ENCODE measurements around the gene USB1.
A peak's percentile ranks its signal among the peaks of the same experiment; 100 is the strongest.

Gene USB1

DNA sequence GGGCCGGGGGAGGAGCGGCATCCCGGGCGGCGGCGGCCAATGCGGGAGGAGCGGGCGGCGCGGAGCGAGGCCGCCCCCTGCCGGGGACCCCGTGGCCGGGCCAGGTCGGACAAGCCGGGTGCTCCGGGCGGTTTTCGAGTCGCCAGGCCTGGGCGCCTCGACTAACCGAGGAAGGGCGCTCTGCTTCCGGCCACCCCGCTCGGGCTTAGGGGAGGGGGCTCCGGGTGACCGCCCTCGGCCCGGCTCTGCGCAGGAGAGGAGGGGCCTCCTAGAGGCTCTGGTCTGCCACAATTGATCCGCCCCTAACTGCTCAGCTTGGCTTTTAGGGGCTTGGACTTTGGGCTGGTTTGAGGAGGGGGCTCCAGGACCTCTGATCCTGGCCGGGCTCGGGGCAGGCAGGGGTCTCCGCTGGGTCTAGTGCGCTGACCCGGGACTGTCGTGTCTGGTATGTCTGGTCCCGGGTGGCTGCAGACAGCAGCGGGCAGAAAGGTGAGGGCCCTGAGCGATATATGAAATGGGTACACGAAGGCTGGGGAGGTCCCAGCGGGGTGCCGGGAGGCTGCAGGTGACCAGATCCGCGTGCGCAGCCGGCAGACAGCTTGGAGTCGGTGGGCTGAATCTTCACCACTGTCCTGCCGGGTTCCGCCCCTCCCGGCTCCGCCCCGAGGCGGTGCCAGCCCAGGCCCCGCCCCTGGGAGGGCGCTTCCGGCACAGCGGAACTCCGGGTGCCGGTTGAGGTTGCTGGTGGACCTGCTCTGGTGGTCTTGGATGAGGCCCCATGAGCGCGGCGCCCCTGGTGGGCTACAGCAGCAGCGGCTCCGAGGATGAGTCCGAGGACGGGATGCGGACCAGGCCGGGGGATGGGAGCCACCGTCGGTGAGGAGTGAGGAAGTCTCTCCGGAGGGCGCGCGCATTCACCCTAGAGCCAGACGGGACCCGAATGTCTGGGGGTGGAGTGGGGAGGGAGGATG, at the start of gene USB1:
USB1 (plus strand) TSS at position 702 of the 971 bp plus-strand sequence; CDS start at position 779, 77 bp downstream.
- DNase-seq, result peak; percentile 81

DNA sequence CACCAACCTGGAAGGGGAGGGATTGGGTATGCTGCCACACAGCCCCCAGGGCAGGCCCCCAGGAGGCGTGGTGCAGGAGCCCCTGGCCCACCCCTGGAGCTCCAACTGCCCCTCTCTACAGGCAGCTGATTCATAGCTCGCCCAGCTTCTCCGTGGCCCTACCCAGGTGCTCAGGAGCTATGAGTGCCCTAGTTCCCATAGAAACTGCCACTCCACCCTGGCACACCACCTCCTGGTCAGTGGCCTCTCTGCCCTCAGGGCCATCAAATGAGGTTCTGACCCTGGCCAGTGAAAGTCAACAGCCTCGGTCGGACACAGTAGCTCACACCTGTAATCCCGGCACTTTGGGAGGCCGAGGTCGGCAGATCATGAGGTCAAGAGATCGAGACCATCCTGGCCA, 48.3 kb upstream of the USB1 start:
- DNase-seq, result no peak

- no peak for DNase-seq
These were observed 47.4 kb upstream of the USB1 start for GRCh38 chr16:57953857-57954256.

GRCh38 chr16:57955572-57956188, 45.5 kb upstream of the USB1 start:
- no peak for DNase-seq

- no peak for DNase-seq
These were observed 44.9 kb upstream of the USB1 start for GRCh38 chr16:57956270-57956808.

DNA sequence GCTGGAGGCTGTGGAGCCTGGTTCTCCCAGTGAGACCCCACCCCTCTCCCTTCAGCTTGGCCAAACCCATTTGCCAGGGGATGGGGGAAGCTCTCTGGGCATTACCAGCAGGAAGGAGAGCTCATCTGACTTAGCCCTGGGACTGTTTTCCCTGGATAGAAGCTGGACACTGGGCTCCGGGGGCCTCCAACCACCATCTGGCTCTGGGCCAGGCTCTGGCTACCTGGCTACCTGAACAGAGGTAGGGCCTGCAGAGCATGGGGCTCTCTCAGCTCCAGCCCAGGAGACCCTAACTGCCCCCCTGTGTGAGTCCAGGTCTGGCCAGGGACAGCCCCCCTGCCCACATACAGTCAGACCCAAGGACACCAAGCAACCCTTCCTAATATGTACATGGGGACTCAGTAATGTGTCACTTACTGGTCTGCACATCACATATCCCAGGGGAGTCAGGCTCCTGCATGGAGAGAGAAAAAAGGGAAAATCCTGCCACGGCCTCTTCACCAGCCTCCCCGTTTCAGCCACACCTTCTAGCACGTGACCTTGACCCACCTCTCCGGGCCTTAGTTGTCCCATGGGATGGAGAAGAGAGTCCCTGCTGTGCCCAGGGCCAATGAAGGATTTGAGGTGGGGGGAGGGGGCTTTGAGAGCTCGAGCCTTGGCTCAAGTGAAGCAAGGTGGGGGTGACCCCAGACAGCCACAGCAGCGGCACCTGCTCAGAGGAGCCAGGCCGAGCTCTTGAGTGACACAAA, 44.1 kb upstream of the USB1 start:
- no peak for DNase-seq

DNA sequence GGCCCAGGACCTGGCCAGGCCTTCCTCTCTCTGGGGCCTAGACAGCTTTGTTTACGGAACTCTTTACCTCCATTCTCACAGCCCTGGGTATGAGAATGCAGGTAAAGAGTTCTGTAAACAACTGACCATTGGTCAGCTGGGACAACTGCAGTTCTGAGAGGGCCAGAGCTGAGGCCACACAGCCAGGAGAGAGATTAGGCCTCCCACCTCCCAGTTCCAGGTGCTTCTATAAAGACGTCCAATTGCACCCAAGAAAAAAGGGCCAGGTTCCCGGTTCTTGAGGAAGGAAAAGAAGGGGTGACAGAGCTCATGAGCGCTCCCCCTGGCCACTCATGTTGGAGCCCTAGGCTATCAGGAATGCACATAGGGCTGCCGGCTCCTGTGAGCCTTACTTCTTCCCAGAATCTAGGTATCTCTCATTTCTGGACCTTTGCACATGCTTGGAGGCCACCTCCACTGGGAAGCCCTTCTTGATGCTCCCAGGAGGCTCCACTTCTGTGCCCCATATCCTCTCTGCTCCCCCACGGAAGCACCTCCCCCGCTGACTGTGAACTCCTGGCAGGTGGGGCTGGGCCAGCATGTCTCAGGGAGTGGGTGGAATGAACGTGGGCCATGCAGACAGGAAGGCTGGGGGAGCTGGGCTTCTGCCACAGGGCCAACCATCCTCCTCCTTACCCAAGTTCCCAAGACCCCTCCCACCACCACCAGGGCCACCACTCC, 43.4 kb upstream of the USB1 start:
- no peak for DNase-seq

DNA sequence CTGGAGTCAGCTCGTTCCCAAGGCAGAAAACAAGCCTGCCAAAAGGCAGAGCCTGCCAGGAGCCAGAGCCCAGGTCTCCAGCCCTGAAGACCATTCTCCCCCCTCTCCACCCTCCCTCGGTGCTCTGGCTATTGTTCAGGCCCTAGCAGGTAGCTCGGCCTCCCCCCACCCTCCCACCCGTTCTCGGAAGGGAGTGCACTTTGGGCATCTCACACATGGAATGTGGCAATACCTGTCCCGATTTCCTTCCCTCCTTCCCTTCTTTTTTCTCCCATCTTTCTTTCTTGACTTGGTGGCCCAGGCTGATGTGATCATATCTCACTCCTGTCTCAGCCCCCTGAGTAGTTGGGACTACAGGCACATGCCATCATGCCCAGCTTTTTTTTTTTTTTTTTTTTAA, 42.7 kb upstream of the USB1 start:
- no peak for DNase-seq

- DNase-seq, result no peak
These were observed 42.1 kb upstream of the USB1 start for GRCh38 chr16:57959121-57959520.

DNA sequence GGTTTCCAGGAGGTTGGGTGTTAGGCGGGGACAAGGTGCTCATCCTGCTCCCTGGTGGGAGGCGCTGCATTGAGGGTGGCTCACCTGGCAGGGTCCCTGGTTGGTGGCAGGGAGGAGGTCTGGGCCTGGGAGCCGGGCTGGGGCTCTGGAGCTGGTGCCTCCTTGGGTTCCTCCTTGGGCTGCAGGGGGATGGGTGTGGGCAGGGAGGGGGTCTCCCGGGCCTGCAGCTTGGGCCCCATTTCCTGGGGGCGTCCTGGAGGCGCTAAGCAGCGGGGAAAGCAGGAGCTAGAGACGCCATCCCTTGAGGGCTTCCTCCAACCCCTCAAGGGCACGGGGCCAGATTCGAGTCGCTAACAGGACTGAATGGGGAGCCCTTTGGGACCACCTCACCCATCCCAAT, 41.4 kb upstream of the USB1 start:
- DNase-seq, result no peak

DNA sequence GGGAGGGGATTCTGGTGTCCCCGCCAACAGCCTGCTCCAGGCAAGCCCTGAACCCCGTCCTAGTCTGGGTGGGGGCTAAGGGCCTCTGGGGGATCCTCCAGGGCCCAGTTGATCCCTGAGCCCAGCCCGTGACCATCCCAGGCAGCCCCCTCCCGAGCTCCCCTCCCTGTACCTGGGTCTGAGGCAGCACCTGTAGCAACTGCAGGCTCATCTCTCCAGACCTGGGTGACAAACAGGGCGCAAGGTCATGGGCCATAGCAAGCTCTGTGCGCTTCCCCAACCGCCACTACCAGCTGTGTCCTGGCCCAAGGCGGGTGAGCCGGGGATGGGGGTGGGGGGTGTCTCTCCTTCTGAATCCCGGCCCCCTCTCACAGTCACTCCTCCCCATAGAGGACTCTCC, 40.9 kb upstream of the USB1 start:
- no peak for DNase-seq

DNA sequence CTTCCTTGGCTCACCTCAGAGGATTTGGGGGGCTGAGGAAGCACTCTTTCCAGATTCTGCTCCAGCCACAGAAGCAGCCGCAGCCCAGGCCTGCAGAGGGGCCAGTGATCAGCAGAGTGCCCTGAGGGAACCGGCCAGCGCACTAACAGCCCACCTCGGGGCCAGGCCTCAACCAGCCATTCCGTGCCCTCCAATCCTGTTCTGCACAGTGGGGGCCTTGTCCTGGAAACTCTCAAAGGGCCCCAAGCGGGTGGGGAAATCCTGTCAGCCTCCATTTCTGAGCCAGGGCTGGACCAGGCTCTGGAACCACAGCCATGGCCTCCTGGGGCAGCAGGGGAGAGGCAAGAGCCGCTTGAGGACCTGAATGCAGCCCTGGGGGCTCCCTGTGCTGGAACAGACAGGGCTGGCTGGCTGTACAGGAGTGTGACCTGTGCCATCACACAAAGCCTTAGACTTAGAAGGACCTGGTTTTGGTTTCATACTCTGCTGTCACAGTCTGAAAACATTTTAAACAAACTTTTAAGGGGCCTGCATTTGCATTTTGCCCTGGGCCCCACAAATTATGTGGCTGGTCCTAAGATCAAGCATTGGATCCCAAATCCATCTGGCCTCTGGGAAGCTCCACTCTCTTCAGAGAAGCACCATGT, 40.3 kb upstream of the USB1 start:
- DNase-seq, result no peak

- no peak for DNase-seq
These were observed 39.7 kb upstream of the USB1 start for GRCh38 chr16:57961538-57961937.

DNA sequence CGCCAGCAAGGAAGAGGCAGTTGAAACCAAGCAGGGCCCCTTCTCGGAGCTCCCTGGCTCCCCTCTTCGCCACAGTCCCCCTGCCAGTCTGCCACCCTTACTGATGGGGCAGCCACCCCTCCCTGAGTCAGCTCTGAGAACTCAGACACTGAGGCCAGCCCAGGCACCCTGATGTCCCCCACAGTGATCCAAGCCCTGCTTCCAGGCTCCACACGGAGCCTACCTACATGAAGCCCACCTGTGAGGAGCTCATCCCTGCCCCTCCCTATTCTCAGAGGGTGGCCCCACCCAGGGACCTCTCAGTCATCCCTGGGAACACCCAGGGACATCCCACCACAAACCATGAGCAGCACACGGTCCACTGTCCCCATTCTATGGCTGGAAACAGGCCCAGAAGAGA, 39.2 kb upstream of the USB1 start:
- DNase-seq, result no peak

GRCh38 chr16:57962756-57963155, 38.5 kb upstream of the USB1 start:
- no peak for DNase-seq

DNA sequence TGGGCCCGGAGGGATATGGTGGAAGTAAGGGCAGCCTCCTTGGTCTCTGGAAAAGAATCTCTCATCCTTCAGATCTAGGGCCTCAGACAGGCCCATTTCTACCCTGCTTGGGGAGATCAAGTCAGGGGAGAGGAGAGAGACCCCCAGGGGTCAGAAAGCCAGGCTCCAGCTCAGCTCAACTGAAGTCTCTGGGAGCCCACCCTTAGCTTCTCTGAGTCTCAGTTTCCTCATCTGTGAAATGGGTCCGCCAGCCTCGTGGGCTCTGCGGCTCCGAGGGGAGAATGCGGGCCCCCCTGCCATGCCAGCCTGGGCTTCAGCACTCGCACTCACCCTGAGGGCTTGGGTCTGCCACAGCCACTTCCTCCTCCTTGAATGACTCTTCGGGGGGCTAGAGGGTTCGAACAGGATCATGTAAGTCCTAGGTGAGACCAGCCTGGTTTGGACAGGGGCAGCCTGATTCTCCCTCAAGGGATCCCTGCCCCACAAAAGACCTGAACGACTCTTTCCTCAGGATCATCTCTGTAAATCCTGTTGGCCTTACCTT, 37.0 kb upstream of the USB1 start:
- no peak for DNase-seq

DNA sequence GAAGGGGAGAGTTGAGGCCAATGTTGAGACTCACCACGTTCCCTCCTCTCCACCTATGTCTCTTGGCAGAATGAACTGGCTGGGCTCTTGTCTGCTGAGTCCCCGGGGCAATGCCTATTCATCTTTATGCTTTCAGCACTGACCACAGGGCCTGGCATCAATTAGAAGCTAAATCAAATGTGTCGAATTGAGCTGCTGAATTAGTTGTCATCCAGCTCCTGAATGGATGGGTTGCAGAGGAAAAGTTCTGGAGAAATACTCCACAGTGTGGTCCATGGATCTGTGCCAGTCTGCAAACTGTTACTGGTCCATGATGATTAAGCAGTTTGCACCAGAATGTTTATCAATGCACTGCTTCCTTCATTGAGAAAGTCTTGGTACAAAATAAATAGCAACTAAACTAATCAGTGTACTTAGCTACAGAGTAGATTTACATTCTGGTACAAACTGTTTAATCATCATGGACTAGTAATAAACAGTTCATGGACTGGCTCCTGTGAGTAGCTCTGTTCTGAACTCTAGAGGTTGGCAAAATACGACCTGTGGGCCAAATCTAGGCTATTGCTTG, 34.9 kb upstream of the USB1 start:
- DNase-seq, result no peak

- no peak for DNase-seq
These were observed 34.2 kb upstream of the USB1 start for GRCh38 chr16:57966986-57967385.

DNA sequence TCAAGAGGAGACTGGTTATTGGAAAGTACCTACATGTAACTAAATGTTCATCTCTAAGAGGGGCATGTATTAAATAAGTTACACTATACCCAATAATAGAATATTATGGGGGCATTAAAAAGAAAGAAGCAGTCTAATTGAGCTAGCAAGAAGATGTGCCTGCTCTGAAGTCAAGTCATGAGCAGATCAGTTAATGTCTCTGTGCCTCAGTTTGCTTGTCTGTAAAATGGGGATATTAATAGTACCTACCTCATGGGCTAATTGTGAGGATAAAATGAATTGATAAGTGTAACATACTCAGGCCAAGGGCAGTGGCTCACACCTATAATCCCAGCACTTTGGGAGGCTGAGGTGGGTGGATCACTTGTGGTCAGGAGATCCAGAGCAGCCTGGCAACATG, 33.3 kb upstream of the USB1 start:
- DNase-seq, result no peak

GRCh38 chr16:57969451-57970123, 31.6 kb upstream of the USB1 start:
- no peak for DNase-seq

- DNase-seq, result no peak
These were observed 30.9 kb upstream of the USB1 start for GRCh38 chr16:57970319-57970718.
